ENCODE data around the gene DCLK1. TPM values are rescaled to one million over a fixed set of nuclear protein-coding genes. Genes with fewer than 3 reads are reported as not detected.

DCLK1 gene
- total RNA-seq, 4 donors from 2014 or later, result 20.5 to 40.1 (median 28.7) TPM

DNA sequence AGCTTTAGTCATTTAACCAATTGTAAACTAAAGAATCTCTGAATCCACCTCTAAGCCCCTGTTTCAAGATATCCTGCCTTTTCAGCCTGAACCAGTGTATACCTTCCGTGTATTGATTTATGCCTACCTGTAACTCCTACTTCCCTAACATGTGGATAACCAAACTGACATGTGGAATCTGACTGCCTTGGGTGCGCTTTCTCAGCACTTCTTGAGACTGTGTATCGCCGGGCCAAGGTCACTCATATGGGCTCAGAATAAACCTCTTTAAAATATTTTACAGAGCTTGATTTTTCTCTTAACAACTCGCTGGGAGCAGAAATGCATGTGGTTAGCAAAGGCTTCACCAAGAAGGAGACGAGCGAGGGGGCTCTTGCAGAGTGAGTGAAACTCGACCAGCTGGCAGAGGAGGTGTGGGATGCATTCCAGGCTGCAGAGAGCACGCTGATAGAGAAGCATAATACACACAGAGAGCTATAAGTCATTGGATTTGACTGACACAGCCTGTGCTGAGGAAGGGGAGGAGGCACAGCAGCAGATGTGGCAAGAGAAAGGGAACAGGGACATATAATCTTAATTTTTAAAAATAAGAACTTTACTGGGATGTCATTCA is 386.5 kb downstream of the DCLK1 start:
- DNase-seq (ENCODE audit: extremely low spot score), result peak; percentile 62
- Histone ChIP-seq H3K36me3 (no peaks in the 10 kb centered on the region), H3K27me3 (no peaks in the 10 kb centered on the region), H3K27ac (replicated peaks in 1 of 4) (no peak overlapping the region), H3K4me1 (no peaks in the 10 kb centered on the region), H3K4me3 (no peak overlapping the region), H3K9me3 (peaks cover 0 to 3% (median under 1%) of the 10 kb centered on the region in 4 donors)
- intact Hi-C loops (cut with DNase I), result no loop called here
- no peak for TF ChIP-seq POLR2AphosphoS5 (IDR thresholded peaks at IDR 0.05)
- TF ChIP-seq POLR2A (IDR thresholded peaks at IDR 0.05; ENCODE audit: low read depth), result no peak
- TF ChIP-seq EP300 (IDR thresholded peaks at IDR 0.05), result no peak
- TF ChIP-seq, protein P1, sequence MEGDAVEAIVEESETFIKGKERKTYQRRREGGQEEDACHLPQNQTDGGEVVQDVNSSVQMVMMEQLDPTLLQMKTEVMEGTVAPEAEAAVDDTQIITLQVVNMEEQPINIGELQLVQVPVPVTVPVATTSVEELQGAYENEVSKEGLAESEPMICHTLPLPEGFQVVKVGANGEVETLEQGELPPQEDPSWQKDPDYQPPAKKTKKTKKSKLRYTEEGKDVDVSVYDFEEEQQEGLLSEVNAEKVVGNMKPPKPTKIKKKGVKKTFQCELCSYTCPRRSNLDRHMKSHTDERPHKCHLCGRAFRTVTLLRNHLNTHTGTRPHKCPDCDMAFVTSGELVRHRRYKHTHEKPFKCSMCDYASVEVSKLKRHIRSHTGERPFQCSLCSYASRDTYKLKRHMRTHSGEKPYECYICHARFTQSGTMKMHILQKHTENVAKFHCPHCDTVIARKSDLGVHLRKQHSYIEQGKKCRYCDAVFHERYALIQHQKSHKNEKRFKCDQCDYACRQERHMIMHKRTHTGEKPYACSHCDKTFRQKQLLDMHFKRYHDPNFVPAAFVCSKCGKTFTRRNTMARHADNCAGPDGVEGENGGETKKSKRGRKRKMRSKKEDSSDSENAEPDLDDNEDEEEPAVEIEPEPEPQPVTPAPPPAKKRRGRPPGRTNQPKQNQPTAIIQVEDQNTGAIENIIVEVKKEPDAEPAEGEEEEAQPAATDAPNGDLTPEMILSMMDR (IDR thresholded peaks at IDR 0.05), result no peak
- 64% methylated on average over 9 of the region's 9 CpGs for WGBS

DNA sequence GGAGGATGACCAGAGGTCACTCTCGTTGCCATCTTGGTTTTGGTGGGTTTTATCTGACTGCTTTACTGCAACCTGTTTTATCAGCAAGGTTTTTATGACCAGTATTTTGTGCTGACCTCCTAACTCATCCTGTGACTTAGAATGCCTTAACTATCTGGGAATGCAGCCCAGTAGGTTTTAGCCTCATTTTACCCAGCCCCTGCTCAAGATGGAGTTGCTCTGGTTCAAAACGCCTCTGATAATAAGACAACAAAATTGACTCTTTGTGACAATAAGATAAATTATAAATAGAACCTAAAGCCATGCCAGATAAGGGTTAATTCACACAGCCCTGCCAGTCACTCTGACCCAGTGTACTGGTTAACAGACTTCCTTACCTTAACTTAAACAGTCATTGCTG is 387.0 kb downstream of the DCLK1 start:
- no peaks in the 10 kb centered on the region for H3K9me3 ChIP-seq
- intact Hi-C loops (cut with DNase I), result no loop called here
- DNase-seq (ENCODE audit: extremely low spot score), result no peak

DNA sequence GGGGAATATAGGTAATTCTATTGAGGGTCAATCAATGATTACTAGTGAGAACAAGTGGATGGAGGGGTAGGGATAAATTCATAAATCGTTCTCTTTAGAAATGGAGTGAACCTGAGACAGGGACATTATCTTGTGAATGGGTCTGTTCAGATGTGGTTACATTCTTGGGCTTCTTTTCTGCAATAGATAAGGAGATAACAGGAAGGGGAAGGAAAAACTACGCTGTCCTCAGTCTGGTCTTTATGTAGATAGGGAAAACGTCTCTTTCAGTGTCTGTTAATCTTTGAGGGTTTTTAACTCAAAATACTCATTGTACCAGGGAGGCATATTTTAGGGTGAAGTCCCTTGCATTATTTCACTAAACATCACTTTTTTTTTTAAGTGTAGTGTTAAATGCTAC is 388.0 kb downstream of the DCLK1 start:
- 92% methylated on average over 3 of the region's 3 CpGs for WGBS
- Histone ChIP-seq H3K4me3 (no peak overlapping the region), H3K4me1 (no peaks in the 10 kb centered on the region), H3K27ac (replicated peaks in 1 of 4) (no peak overlapping the region), H3K36me3 (no peaks in the 10 kb centered on the region), H3K9me3 (no peaks in the 10 kb centered on the region), H3K27me3 (no peaks in the 10 kb centered on the region)
- DNase-seq (ENCODE audit: extremely low spot score), result no peak
- no peak for TF ChIP-seq EP300 (IDR thresholded peaks at IDR 0.05)
- TF ChIP-seq, protein P1 (IDR thresholded peaks at IDR 0.05), result no peak
- no peak for TF ChIP-seq POLR2AphosphoS5 (IDR thresholded peaks at IDR 0.05)
- no peak for TF ChIP-seq POLR2A (IDR thresholded peaks at IDR 0.05; ENCODE audit: low read depth)
- intact Hi-C loops (cut with DNase I), result no loop called here

More for the DNA sequence above, 387.0 kb downstream of the DCLK1 start:
- WGBS, result 93% methylated on average over 2 of the region's 2 CpGs
- no peaks in the 10 kb centered on the region for H3K4me1 ChIP-seq
- no peak overlapping the region for H3K27ac ChIP-seq (replicated peaks in 1 of 4)
- H3K36me3 ChIP-seq, result no peaks in the 10 kb centered on the region
- H3K4me3 ChIP-seq, result no peak overlapping the region
- no peak for TF ChIP-seq EP300 (IDR thresholded peaks at IDR 0.05)
- TF ChIP-seq POLR2A (IDR thresholded peaks at IDR 0.05; ENCODE audit: low read depth), result no peak
- TF ChIP-seq, protein P1 (IDR thresholded peaks at IDR 0.05), result no peak
- no peak for TF ChIP-seq POLR2AphosphoS5 (IDR thresholded peaks at IDR 0.05)
- H3K27me3 ChIP-seq, result no peaks in the 10 kb centered on the region

DNA sequence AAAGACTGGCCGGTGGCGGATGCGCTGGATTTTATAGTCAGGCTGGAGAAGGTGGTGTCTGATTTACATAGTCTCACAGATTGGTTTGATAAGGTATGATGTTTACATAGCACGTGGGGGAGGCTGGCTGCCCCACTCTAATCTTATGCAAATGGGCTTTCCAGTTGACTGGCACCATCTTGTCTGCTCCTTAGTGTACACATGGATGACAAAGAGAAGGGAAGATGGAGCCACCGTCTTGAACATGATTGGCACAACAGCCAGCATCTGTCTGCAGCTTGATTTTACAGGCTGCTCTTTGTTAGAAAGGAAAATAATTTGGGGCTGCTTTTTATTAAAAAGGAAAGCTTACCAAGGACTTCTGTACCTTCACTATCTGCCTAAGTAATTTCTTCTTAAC is 389.5 kb downstream of the DCLK1 start:
- H3K36me3 ChIP-seq, result no peaks in the 10 kb centered on the region
- H3K27ac ChIP-seq (replicated peaks in 1 of 4), result no peak overlapping the region
- H3K9me3 ChIP-seq, result no peaks in the 10 kb centered on the region
- 80% methylated on average over 5 of the region's 5 CpGs for WGBS
- H3K4me1 ChIP-seq, result no peaks in the 10 kb centered on the region
- intact Hi-C loops (cut with DNase I), result no loop called here
- TF ChIP-seq POLR2A (IDR thresholded peaks at IDR 0.05; ENCODE audit: low read depth) (no peak), EP300 (IDR thresholded peaks at IDR 0.05) (no peak), POLR2AphosphoS5 (IDR thresholded peaks at IDR 0.05) (no peak)
- TF ChIP-seq, protein P1 (IDR thresholded peaks at IDR 0.05), result no peak
- DNase-seq (ENCODE audit: extremely low spot score), result peak; percentile 60
- H3K27me3 ChIP-seq, result no peaks in the 10 kb centered on the region
- no peak overlapping the region for H3K4me3 ChIP-seq

DNA sequence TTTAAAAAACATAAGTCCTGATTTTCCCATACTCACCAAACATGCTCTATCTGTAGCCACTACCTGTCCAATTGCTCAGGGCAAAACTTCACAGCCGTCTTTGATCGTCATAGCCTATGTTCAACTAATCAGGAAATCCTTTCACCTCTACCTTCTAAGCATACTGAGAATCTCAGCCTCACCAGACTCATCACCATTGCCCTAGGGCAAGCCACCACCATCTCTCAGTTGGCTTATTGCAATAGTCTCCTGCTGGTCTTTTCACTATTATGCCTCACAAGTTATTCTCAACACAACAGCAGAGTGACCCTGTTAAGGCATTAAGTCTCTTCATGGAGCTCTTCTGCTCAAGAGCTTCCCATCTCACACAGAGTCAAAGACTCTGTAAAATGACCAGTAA is 394.3 kb downstream of the DCLK1 start:
- no peak overlapping the region for H3K27ac ChIP-seq (replicated peaks in 1 of 4)
- intact Hi-C loops (cut with DNase I), result no loop called here
- DNase-seq (ENCODE audit: extremely low spot score), result no peak
- no peaks in the 10 kb centered on the region for H3K9me3 ChIP-seq
- WGBS, result 44% methylated on average over 2 of the region's 2 CpGs
- H3K4me3 ChIP-seq, result no peak overlapping the region
- H3K36me3 ChIP-seq, result no peaks in the 10 kb centered on the region
- TF ChIP-seq POLR2AphosphoS5 (IDR thresholded peaks at IDR 0.05), result no peak
- TF ChIP-seq, protein P1 (IDR thresholded peaks at IDR 0.05), result no peak
- no peak for TF ChIP-seq EP300 (IDR thresholded peaks at IDR 0.05)
- peaks cover 13 to 26% (median 25%) of the 10 kb centered on the region in 4 donors for H3K4me1 ChIP-seq
- H3K27me3 ChIP-seq, result no peaks in the 10 kb centered on the region

Measured in esophagus muscularis mucosa (tissue), 4 donors.